ENCODE results near the gene SLF1. TPM values are rescaled to one million over a fixed set of nuclear protein-coding genes. Genes with fewer than 3 reads are reported as not detected.

Gene SLF1
- total and polyA plus RNA-seq, 2 donors (not counting 1 experiment from before 2014, with no cell fraction given), result 3.5 to 15.2 TPM

GRCh38 chr5:94694671-94695070 lies 76.2 kb downstream of the SLF1 start:
- Histone ChIP-seq H3K27me3 (replicated peaks in 1 of 4; ENCODE audit: control extremely low read depth in 1 of 4, control insufficient read depth in 3 of 4, insufficient read depth in 4 of 4, low read length in 3 of 4) (no peaks in the 10 kb centered on the region), H3K4me2 (replicated peaks; ENCODE audit: low read depth, low read length, poor library complexity, severe bottlenecking) (no peak overlapping the region), H3K36me3 (replicated peaks in 1 of 2; ENCODE audit: control extremely low read depth in 1 of 2, control insufficient read depth in 1 of 2, extremely low read depth in 1 of 2, insufficient read depth in 2 of 2, low read length in 1 of 2) (peaks cover 0 to 15% of the 10 kb centered on the region in 2 experiments), H3K9me3 (ENCODE audit: control extremely low read depth in 1 of 3, control insufficient read depth in 2 of 3, insufficient read depth in 1 of 3, low read length in 2 of 3) (no peaks in the 10 kb centered on the region), H4K20me1 (ENCODE audit: control insufficient read depth, insufficient read depth, low read length, poor library complexity, severe bottlenecking) (no peaks in the 10 kb centered on the region), H3K27ac (ENCODE audit: low read length in 2 of 2) (no peak overlapping the region), H3K4me1 (ENCODE audit: control insufficient read depth in 2 of 2, insufficient read depth in 2 of 2, low read length in 2 of 2) (no peaks in the 10 kb centered on the region), H3K4me3 (ENCODE audit: control extremely low read depth in 1 of 5, extremely low read depth in 1 of 5, insufficient read depth in 1 of 5, low read depth in 2 of 5, low read length in 4 of 5) (no peak overlapping the region), H3K79me2 (ENCODE audit: control insufficient read depth, insufficient read depth, low read length) (no peaks in the 10 kb centered on the region), H2AFZ (ENCODE audit: insufficient read depth, low read depth, low read length, poor library complexity, severe bottlenecking) (no peak overlapping the region), H3K9ac (ENCODE audit: low read length) (no peak overlapping the region)
- H3K9me3 Mint-ChIP-seq (ENCODE audit: insufficient read depth), result no peaks in the 10 kb centered on the region
- ChIA-PET POLR2A (no interaction called here), CTCF (no interaction called here)
- H3K4me1 Mint-ChIP-seq, result no peaks in the 10 kb centered on the region
- WGBS (ENCODE audit: insufficient coverage), result no CpG with 5 or more reads among the region's 2 CpGs
- intact Hi-C loops (cut with micrococcal nuclease), result loop anchor here (5.0 kb wide), 1 partner anchor 77 kb away; the partner anchor contains the start of genes KIAA0825 and SLF1
- ATAC-seq (ENCODE audit: low read depth), result no peak
- H3K27me3 Mint-ChIP-seq, result no peaks in the 10 kb centered on the region
- TF ChIP-seq CTCF (IDR thresholded peaks at IDR 0.05) (no peak), EZH2 (IDR thresholded peaks at IDR 0.05; ENCODE audit: borderline replicate concordance, insufficient read depth, low read depth, low read length, poor library complexity, severe bottlenecking) (no peak)
- H3K27ac Mint-ChIP-seq, result no peak overlapping the region
- no peak overlapping the region for H3K4me3 Mint-ChIP-seq
- DNase-seq, result no peak

GRCh38 chr5:94698197-94698596 lies 79.7 kb downstream of the SLF1 start:
- H3K9me3 ChIP-seq (ENCODE audit: control extremely low read depth in 1 of 3, control insufficient read depth in 2 of 3, insufficient read depth in 1 of 3, low read length in 2 of 3), result no peaks in the 10 kb centered on the region
- no peak for DNase-seq
- no peak overlapping the region for H3K4me3 ChIP-seq (ENCODE audit: control extremely low read depth in 1 of 5, extremely low read depth in 1 of 5, insufficient read depth in 1 of 5, low read depth in 2 of 5, low read length in 4 of 5)
- intact Hi-C loops (cut with micrococcal nuclease), result no loop called here
- Mint-ChIP-seq H3K4me1 (peaks cover 17% of the 10 kb centered on the region), H3K27ac (no peak overlapping the region), H3K27me3 (no peaks in the 10 kb centered on the region), H3K4me3 (no peak overlapping the region), H3K9me3 (ENCODE audit: insufficient read depth) (no peaks in the 10 kb centered on the region)
- 100% methylated on average over 2 of the region's 5 CpGs for WGBS (ENCODE audit: insufficient coverage)
- H3K4me1 ChIP-seq (ENCODE audit: control insufficient read depth in 2 of 2, insufficient read depth in 2 of 2, low read length in 2 of 2), result peaks cover 5 to 10% of the 10 kb centered on the region in 2 donors
- TF ChIP-seq EZH2 (IDR thresholded peaks at IDR 0.05; ENCODE audit: borderline replicate concordance, insufficient read depth, low read depth, low read length, poor library complexity, severe bottlenecking) (no peak), CTCF (IDR thresholded peaks at IDR 0.05) (no peak)
- no peak overlapping the region for H3K27ac ChIP-seq (ENCODE audit: low read length in 2 of 2)
- POLR2A ChIA-PET, result no interaction called here
- H2AFZ ChIP-seq (ENCODE audit: insufficient read depth, low read depth, low read length, poor library complexity, severe bottlenecking), result no peak overlapping the region
- H3K27me3 ChIP-seq (replicated peaks in 1 of 4; ENCODE audit: control extremely low read depth in 1 of 4, control insufficient read depth in 3 of 4, insufficient read depth in 4 of 4, low read length in 3 of 4), result no peaks in the 10 kb centered on the region
- no peak for ATAC-seq (ENCODE audit: low read depth)
- CTCF ChIA-PET, result no interaction called here
- no peak overlapping the region for H3K9ac ChIP-seq (ENCODE audit: low read length)
- H3K4me2 ChIP-seq (replicated peaks; ENCODE audit: low read depth, low read length, poor library complexity, severe bottlenecking), result no peak overlapping the region
- H3K36me3 ChIP-seq (replicated peaks in 1 of 2; ENCODE audit: control extremely low read depth in 1 of 2, control insufficient read depth in 1 of 2, extremely low read depth in 1 of 2, insufficient read depth in 2 of 2, low read length in 1 of 2), result peaks cover 0 to 7% of the 10 kb centered on the region in 2 experiments
- no peaks in the 10 kb centered on the region for H4K20me1 ChIP-seq (ENCODE audit: control insufficient read depth, insufficient read depth, low read length, poor library complexity, severe bottlenecking)
- H3K79me2 ChIP-seq (ENCODE audit: control insufficient read depth, insufficient read depth, low read length), result no peaks in the 10 kb centered on the region

Measured in B cell (primary cell).